ENCODE results near the gene CCDC7.
"Not testable (repeated sequence)": the region's sequence is repeated elsewhere in the genome, so short reads cannot be mapped to it uniquely, and the experiment has no call there.

DNA sequence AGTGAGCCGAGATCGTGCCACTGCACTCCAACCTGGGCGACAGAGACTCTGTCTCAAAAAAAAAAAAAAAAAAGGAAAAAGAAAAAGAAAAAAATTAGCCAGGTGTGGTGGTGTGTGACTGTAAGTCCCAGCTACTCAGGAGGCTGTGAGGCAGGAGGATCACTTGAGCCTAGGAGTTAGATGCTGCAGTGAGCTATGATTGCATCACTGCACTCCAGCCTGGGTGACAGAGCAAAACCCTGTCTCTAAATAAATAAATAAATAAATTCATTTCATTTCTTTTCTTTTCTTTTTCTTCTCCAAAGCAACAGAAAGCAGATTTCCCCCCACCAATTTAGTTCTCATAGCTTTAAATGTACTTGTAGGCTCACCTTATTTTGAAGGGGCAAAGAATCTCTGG lies 48.8 kb upstream of the CCDC7 start:
- TF ChIP-seq, protein P1, sequence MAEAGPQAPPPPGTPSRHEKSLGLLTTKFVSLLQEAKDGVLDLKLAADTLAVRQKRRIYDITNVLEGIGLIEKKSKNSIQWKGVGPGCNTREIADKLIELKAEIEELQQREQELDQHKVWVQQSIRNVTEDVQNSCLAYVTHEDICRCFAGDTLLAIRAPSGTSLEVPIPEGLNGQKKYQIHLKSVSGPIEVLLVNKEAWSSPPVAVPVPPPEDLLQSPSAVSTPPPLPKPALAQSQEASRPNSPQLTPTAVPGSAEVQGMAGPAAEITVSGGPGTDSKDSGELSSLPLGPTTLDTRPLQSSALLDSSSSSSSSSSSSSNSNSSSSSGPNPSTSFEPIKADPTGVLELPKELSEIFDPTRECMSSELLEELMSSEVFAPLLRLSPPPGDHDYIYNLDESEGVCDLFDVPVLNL (IDR thresholded peaks at IDR 0.05; ENCODE audit: low read depth, low read length): not testable (repeated sequence)
- not testable (repeated sequence) for TF ChIP-seq STAT1 (conservative IDR thresholded peaks at IDR 0.05); MXI1 (IDR thresholded peaks at IDR 0.05; ENCODE audit: low read depth, low read length); YY1 (IDR thresholded peaks at IDR 0.05; ENCODE audit: low read depth, low read length); HDGF (IDR thresholded peaks at IDR 0.05); SUZ12 (IDR thresholded peaks at IDR 0.05; ENCODE audit: unreplicated experiment); SMAD5 (IDR thresholded peaks at IDR 0.05; ENCODE audit: low read depth); ZNF274 (IDR thresholded peaks at IDR 0.05; ENCODE audit: insufficient read depth, insufficient read length)
- TF ChIP-seq, protein P2, sequence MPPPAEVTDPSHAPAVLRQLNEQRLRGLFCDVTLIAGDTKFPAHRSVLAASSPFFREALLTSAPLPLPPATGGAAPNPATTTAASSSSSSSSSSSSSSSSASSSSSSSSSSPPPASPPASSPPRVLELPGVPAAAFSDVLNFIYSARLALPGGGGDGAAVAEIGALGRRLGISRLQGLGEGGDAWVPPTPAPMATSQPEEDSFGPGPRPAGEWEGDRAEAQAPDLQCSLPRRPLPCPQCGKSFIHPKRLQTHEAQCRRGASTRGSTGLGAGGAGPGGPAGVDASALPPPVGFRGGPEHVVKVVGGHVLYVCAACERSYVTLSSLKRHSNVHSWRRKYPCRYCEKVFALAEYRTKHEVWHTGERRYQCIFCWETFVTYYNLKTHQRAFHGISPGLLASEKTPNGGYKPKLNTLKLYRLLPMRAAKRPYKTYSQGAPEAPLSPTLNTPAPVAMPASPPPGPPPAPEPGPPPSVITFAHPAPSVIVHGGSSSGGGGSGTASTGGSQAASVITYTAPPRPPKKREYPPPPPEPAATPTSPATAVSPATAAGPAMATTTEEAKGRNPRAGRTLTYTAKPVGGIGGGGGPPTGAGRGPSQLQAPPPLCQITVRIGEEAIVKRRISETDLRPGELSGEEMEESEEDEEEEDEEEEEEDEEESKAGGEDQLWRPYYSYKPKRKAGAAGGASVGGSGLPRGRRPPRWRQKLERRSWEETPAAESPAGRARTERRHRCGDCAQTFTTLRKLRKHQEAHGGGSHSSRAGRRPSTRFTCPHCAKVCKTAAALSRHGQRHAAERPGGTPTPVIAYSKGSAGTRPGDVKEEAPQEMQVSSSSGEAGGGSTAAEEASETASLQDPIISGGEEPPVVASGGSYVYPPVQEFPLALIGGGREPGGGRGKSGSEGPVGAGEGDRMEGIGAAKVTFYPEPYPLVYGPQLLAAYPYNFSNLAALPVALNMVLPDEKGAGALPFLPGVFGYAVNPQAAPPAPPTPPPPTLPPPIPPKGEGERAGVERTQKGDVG (CRISPR knock-in tag; IDR thresholded peaks at IDR 0.05): not testable (repeated sequence)
- TF ChIP-seq, protein P3, sequence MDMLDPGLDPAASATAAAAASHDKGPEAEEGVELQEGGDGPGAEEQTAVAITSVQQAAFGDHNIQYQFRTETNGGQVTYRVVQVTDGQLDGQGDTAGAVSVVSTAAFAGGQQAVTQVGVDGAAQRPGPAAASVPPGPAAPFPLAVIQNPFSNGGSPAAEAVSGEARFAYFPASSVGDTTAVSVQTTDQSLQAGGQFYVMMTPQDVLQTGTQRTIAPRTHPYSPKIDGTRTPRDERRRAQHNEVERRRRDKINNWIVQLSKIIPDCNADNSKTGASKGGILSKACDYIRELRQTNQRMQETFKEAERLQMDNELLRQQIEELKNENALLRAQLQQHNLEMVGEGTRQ (IDR thresholded peaks at IDR 0.05; ENCODE audit: borderline replicate concordance, low read depth, low read length): not testable (repeated sequence)
- TF ChIP-seq, protein P4, sequence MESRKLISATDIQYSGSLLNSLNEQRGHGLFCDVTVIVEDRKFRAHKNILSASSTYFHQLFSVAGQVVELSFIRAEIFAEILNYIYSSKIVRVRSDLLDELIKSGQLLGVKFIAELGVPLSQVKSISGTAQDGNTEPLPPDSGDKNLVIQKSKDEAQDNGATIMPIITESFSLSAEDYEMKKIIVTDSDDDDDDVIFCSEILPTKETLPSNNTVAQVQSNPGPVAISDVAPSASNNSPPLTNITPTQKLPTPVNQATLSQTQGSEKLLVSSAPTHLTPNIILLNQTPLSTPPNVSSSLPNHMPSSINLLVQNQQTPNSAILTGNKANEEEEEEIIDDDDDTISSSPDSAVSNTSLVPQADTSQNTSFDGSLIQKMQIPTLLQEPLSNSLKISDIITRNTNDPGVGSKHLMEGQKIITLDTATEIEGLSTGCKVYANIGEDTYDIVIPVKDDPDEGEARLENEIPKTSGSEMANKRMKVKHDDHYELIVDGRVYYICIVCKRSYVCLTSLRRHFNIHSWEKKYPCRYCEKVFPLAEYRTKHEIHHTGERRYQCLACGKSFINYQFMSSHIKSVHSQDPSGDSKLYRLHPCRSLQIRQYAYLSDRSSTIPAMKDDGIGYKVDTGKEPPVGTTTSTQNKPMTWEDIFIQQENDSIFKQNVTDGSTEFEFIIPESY (IDR thresholded peaks at IDR 0.05): not testable (repeated sequence)
